WTC11 (cell line): Measurements from ENCODE around the gene RPS6KA6.

ENCODE experiments used
- AR ChIP-seq: fragments of 250-450 bp; sonication (Bioruptor Pico); IDR thresholded peaks from 2 replicates; pipeline ENCODE4 v1.9.0; 2021; ENCODE audit warnings: mild to moderate bottlenecking
- CREM ChIP-seq: sonication (generic); formaldehyde crosslinking; IDR thresholded peaks from 2 replicates; pipeline ENCODE4 v1.8.1; 2022; ENCODE audit warnings: mild to moderate bottlenecking, missing genetic modification reagents, moderate library complexity
- CTCF ChIP-seq: fragments of 200-600 bp; IDR thresholded peaks from 2 replicates; pipeline ENCODE4 v1.8.0; 2022; ENCODE audit warnings: antibody characterized with exemption
- E2F1 ChIP-seq: sonication (generic); formaldehyde crosslinking; IDR thresholded peaks from 2 replicates; pipeline ENCODE4 v1.8.0; 2022; ENCODE audit warnings: mild to moderate bottlenecking, missing genetic modification reagents
- IRF2 ChIP-seq: sonication (generic); formaldehyde crosslinking; IDR thresholded peaks from 2 replicates; pipeline ENCODE4 v1.8.0; 2022; ENCODE audit warnings: low read depth, missing genetic modification reagents, borderline replicate concordance
- KAT7 ChIP-seq: sonication (generic); formaldehyde crosslinking; IDR thresholded peaks from 2 replicates; pipeline ENCODE4 v1.8.1; 2023; ENCODE audit warnings: missing genetic modification reagents, mild to moderate bottlenecking, borderline replicate concordance
- NFE2L1 ChIP-seq: sonication (generic); formaldehyde crosslinking; IDR thresholded peaks from 2 replicates; pipeline ENCODE4 v1.8.1; 2023; ENCODE audit warnings: missing genetic modification reagents
- RELA ChIP-seq: sonication (generic); formaldehyde crosslinking; IDR thresholded peaks from 2 replicates; pipeline ENCODE4 v1.8.1; 2022; ENCODE audit warnings: missing genetic modification reagents, mild to moderate bottlenecking, borderline replicate concordance
- TP53 ChIP-seq: sonication (generic); formaldehyde crosslinking; IDR thresholded peaks from 2 replicates; pipeline ENCODE4 v1.8.1; 2023; ENCODE audit warnings: mild to moderate bottlenecking, missing genetic modification reagents
- USF1 ChIP-seq: sonication (generic); formaldehyde crosslinking; IDR thresholded peaks from 2 replicates; pipeline ENCODE4 v1.8.0; 2022; ENCODE audit warnings: mild to moderate bottlenecking, missing genetic modification reagents
- ZNF317 ChIP-seq: sonication (generic); formaldehyde crosslinking; IDR thresholded peaks from 2 replicates; pipeline ENCODE4 v1.8.1; 2023; ENCODE audit warnings: low read depth, mild to moderate bottlenecking, moderate library complexity, missing genetic modification reagents, borderline replicate concordance

- TF ChIP-seq E2F1 (no peak), CTCF (no peak), TP53 (CRISPR knock-in tag) (no peak), KAT7 (CRISPR knock-in tag) (no peak), AR (CRISPR knock-in tag) (no peak), ZNF317 (CRISPR knock-in tag) (no peak), USF1 (CRISPR knock-in tag) (no peak), NFE2L1 (CRISPR knock-in tag) (no peak), IRF2 (CRISPR knock-in tag) (no peak), CREM (CRISPR knock-in tag) (no peak), RELA (CRISPR knock-in tag) (no peak)
Observed at GRCh38 chrX:84160736-84161135, 27.3 kb downstream of the RPS6KA6 start.
